Stimulated activated CD4-positive, alpha-beta T cell treated with anti-CD3 and anti-CD28 coated beads, Interleukin-1b, Interleukin-23, amount 100 ng/mL, for 4 hours (primary cell): ENCODE measurements around the gene ADCY10.
"Not testable (repeated sequence)": the region's sequence is repeated elsewhere in the genome, so short reads cannot be mapped to it uniquely, and the experiment has no call there.

ENCODE experiments used
- DNase-seq, 2 donors: peaks; one replicate each; pipeline ENCODE4 v3.0.0-alpha.2; 2020; ENCODE audit warnings: low read depth in 2 of 2

ADCY10 gene

GRCh38 chr1:167926486-167926997 is 12.6 kb upstream of the ADCY10 start:
- no peak for DNase-seq

DNA sequence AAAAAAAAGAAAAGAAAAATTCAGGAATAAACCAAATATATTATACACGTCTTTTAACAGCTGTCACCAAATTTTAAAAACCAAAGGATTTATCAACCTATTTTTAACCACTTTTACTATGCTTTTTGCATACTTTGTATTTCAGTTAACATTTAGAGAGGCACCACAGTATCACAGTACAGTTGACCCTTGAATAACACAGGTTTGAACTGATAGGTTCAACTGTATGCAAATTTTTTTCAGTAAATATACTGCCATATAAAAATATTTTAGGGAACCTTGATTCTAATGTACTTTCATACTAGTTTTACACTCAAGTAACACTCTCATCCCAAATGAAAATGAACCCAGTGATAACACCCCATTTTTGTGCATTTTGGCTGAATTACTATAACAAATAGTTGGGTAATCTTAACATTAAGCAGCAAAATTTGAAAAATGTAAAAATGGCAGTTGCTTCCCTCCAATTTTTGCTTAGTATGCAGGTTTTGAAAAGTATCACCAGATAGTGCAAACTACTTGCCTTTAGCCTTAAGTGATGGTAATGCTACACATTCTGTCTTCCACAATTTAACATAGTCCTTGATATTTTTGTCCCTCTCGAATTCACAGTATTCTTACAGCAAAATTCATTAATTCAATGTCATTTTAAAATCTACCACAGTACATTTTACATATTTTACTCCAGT is 10.8 kb upstream of the ADCY10 start:
- DNase-seq, result no peak

DNA sequence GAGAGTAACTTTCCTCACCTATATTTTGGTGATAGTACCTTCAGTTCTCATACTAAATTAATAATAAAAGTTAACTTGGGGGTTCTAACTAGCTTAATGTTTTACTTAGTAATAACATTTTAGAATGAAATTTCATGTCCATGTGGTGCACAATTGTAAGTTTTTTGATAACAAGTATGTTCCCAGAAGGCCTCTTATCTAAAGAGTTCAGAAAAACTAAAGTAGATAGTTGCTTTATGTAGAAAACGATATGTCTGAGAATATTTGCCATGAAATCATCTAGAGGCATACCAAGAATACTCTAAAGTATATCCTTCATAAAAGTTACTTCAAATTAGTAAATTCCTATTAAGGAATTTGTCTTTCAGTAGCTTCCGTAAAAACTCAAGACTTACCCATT is 10.2 kb upstream of the ADCY10 start:
- no peak for DNase-seq

DNA sequence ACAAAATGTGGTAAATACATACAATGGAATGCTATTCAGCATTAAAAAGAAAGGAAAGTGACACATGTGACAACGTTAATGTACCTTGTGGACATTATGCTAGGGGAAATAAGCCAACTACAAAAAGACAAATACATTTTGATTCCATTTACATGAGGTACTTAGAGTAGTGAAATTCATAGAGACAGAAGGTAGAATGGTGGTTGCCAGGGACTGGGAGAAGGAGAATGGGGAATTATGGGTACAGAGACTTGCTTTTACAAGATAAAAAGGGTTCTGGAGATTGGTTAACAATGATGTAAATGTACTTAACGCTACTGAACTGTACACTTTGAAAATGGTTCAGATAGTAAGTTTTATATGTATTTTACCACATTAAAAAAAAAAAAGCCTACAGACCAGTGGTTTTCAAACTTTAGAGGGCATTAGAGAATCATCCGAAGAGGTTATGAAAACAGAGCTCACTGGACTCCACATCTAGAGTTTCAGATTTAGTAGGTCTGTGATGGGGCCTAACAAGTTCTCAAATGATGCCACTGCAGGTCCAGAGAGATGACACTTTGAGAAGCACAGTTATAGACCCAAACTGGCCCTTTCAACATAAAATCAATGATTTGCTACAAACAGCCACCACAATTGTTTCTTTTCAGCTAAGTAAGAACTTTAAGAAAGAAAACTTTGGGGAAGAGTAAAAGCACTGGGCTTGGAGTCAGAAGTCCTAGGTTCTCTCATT is 9.6 kb upstream of the ADCY10 start:
- no peak for DNase-seq

GRCh38 chr1:167922611-167923074 is 8.7 kb upstream of the ADCY10 start:
- DNase-seq, result no peak

DNA sequence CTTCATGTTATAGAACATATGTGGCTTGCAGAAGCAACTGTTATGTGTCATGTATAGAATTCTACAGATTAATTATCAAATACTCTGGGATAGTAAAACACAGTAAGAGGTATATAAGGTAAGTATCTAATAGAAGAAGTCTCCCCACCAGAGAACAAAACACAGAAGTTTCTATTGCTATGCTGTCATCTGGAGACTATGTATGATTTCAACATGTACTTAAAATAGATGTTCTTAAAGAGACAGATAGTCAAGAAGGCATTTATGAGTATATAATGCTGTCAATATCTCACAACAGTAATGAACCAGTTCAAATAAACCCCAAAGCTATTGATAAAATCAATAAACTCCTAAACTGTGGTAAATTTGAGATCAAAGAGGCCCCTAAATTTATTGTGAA is 8.1 kb upstream of the ADCY10 start:
- DNase-seq, result no peak

DNA sequence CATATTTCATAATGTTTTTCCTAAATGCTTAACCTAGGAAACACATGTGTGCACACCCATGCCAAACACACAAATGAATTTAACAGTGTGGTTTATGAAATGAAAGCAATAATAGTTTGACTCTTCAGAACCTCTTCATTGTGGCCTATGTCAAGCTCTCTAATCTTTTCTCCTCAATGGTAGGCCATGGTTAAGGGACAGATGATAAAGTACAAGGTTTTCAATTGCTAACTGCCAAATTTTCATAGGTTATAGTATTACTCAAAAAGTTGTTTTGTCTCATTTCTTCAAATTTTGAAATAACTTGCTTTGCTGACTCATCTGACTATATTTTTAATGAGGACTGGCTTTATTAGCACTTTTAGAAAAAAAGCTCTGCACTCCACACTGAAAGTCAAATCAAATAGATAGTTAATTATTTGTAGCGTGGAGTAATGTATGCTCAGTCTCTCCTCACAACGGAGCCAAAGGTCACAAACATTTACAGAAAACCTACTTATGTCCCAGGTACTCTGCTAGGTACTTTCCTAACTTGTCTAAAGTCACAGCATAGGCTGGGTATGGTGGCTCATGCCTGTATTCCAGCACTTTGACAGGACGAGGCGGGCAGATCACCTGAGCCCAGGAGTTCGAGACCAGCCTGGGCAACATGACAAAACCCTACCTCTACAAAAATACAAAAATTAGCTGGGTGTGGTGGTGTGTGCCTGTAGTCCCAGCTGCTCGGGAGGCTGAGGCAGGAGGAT is 3.0 kb upstream of the ADCY10 start:
- no peak for DNase-seq

DNA sequence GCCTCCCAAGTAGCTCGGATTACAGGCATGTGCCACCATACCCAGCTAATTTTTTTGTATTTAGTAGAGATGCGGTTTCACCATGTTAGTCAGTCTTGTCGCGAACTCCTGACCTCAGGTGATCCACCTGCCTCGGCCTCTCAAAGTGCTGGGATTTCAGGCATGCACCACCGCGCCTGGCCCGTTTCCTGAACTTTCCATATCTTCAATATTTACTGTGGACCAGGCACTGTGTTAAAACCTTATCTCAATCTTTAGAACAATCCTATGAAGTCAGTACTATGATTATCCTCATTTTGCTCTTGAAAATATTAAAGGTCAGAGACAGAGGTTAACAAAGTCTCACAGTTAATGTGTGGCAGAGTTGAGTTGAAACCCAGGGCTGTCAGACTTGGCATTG is 1.6 kb upstream of the ADCY10 start:
- no peak for DNase-seq

- no peak for DNase-seq
Measured at GRCh38 chr1:167912294-167912693, 1.6 kb downstream of the ADCY10 start.

GRCh38 chr1:167911413-167911812 is 2.5 kb downstream of the ADCY10 start:
- DNase-seq, result no peak

DNA sequence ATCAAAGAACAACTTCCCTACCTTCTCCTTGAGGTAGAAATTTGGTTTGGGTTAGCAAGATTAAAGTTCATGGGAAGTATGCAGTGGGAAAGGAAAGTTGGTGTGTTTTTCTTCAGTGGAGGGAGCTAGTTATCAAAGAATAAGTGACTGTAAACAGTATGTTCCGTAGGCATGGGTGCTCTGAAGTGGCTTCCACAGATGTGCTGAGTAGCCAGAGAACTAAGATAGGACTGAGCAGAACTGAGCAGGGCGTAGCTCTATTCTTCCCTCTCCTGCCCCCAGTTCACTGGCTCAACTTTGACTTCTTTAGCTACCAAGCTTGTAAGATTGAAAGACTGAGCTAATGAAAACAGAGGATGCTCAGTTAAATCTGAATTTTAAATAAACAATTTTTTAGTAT is 3.4 kb downstream of the ADCY10 start:
- no peak for DNase-seq

- DNase-seq, result no peak
Measured at GRCh38 chr1:167909691-167910180, 4.2 kb downstream of the ADCY10 start.

GRCh38 chr1:167905671-167906070 is 8.3 kb downstream of the ADCY10 start:
- no peak for DNase-seq

DNA sequence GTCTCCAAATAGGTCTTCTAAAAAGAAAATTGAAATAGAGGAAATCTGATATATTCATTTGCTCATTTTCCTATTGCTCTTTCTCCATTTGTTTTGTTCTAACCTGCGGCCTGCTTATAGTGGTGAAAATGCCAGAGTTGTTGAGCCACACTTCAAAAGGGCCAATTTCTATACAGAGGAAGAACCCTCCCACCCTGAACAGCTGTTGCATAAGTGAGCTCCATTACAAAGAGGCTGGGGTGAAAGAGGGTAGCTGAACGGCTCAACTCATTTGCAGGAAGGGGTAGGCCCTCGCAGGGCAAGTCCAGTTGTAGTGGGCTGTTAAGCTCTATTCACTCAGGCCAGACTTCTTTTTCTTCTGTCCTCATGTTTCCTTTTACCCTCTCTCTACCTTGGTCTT is 8.8 kb downstream of the ADCY10 start:
- DNase-seq, result no peak

DNA sequence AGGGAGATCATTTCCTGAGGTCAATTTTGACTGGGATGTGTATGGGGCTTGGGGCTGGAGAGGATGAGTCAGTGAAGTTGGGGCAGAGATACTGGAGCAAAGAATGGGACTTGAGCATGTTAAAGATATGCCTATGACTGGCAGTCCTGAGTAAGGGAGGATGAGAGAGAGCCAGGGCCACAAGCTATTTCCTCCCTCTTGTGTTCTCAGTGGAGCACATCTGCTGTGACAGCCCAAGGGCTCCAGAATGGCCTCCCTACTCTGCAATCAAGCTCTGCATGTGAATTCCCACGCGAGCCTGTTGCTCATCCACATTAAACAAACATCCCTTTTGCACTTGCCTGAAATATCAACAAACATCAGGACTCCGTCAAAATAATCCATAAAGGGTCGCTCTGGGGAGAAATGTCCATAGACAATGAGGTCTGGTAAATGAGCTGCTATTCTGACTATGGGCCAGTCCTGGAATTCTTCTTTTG is 9.2 kb downstream of the ADCY10 start:
- no peak for DNase-seq

DNA sequence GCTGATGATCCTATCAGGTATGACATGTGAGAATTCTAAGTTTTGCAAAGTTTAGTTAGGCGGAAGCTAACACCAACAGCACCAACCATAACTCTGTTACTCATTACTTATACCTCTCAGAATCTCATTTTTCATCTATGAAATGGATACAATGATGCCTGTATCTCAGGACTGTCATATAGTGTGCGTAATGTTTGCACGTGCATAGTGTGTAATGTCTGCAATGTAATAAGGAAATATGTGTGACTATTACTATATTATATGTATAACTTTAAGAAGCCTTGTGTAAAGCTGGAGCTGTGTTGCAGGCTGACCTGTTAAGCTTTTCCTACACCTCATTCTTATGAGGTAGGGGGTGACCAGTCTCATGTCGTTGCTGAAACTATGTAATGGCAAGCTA is 13.0 kb downstream of the ADCY10 start:
- DNase-seq, result no peak

GRCh38 chr1:167899253-167899681 is 14.7 kb downstream of the ADCY10 start:
- DNase-seq, result no peak

GRCh38 chr1:167898578-167899222 is 15.2 kb downstream of the ADCY10 start:
- DNase-seq, result no peak

GRCh38 chr1:167893798-167894197 is 20.1 kb downstream of the ADCY10 start:
- no peak for DNase-seq

DNA sequence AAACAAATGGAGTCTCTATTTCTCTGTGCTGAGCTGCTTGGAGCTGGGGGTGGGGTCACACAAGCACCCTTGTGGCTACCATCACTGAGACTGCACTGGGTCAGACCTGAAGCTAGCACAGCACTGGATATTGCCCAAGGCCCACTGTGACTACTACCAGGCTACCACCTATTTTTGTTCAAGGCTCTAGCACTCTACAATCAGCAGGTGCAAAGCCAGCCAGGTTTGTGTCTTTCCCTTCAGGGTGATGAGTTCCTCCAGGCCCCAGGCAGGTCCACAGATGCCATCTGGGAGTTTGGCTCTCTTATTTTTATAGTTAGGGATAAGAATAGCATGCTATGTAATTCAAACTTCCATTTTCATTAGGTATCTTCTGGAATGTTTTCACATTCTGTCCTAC is 23.5 kb downstream of the ADCY10 start:
- no peak for DNase-seq

DNA sequence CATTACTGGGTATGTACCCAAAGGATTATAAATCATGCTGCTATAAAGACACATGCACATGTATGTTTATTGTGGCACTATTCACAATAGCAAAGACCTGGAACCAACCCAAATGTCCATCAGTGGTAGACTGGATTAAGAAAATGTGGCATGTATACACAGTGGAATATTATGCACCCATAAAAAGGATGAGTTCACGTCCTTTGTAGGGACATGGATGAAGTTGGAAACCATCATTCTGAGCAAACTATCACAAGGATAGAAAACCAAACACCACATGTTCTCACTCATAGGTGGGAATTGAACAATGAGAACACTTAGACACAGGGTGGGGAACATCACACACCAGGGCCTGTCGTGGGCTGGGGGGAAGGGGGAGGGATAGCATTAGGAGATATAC is 26.7 kb downstream of the ADCY10 start:
- not testable (repeated sequence) for DNase-seq

GRCh38 chr1:167882376-167882775 is 31.6 kb downstream of the ADCY10 start:
- DNase-seq, result no peak
